T1000 (cell line): ENCODE results near the gene SLC35B2.
A peak's percentile ranks its signal among the peaks of the same experiment; 100 is the strongest.

ENCODE experiments used
- DNase-seq: peaks from one replicate; lab custom pipeline; 2025; ENCODE audit warnings: mixed read lengths; lab: John Stamatoyannopoulos, UW

Gene SLC35B2

GRCh38 chr6:44257025-44257752 lies at the start of gene SLC35B2:
SLC35B2 (minus strand) TSS chr6:44257528; CDS start chr6:44257410, 118 bp downstream.
- peak; percentile 79 for DNase-seq

- no peak for DNase-seq
These were observed 49.4 kb upstream of the SLC35B2 start for GRCh38 chr6:44306710-44307109.

- no peak for DNase-seq
These were observed 47.9 kb upstream of the SLC35B2 start for GRCh38 chr6:44305200-44305725.

GRCh38 chr6:44304282-44305199 lies 47.2 kb upstream of the SLC35B2 start:
- DNase-seq: no peak

GRCh38 chr6:44303842-44304241 lies 46.5 kb upstream of the SLC35B2 start:
- DNase-seq: no peak

GRCh38 chr6:44302856-44303255 lies 45.5 kb upstream of the SLC35B2 start:
- no peak for DNase-seq

- DNase-seq: no peak
These were observed 44.6 kb upstream of the SLC35B2 start for GRCh38 chr6:44301782-44302564.

GRCh38 chr6:44301106-44301505 lies 43.8 kb upstream of the SLC35B2 start:
- DNase-seq: no peak

- DNase-seq: no peak
These were observed 43.0 kb upstream of the SLC35B2 start for GRCh38 chr6:44300292-44300823.

GRCh38 chr6:44298864-44299263 lies 41.5 kb upstream of the SLC35B2 start:
- no peak for DNase-seq

GRCh38 chr6:44298055-44298803 lies 40.9 kb upstream of the SLC35B2 start:
- no peak for DNase-seq

- DNase-seq: no peak
These were observed 40.0 kb upstream of the SLC35B2 start for GRCh38 chr6:44297063-44298038.

- DNase-seq: no peak
These were observed 37.8 kb upstream of the SLC35B2 start for GRCh38 chr6:44294832-44295791.

- no peak for DNase-seq
These were observed 35.5 kb upstream of the SLC35B2 start for GRCh38 chr6:44292661-44293365.

GRCh38 chr6:44291841-44292240 lies 34.5 kb upstream of the SLC35B2 start:
- DNase-seq: no peak

- DNase-seq: no peak
These were observed 32.5 kb upstream of the SLC35B2 start for GRCh38 chr6:44289726-44290260.

- DNase-seq: no peak
These were observed 29.4 kb upstream of the SLC35B2 start for GRCh38 chr6:44286747-44287146.

GRCh38 chr6:44286285-44286565 lies 28.9 kb upstream of the SLC35B2 start:
- DNase-seq: no peak
